Pulmonary artery endothelial cell (primary cell): Measurements from ENCODE around the gene NMUR1. TPM values are rescaled to one million over a fixed set of nuclear protein-coding genes. Genes with fewer than 3 reads are reported as not detected.

Experiments
- DNase-seq: peaks from one replicate; pipeline ENCODE4 v3.0.0-alpha.2; 2011; ENCODE audit warnings: low read depth, low spot score
- total RNA-seq: library from RNA; depleted of rRNA; stranded (reverse); fragments of >200 nt; gene quantifications from 2 replicates; pipeline ENCODE4 v1.2.3, GENCODE V29; 2014

Gene NMUR1
- total RNA-seq, 1 donor from 2014 or later: not detected

- DNase-seq: no peak
Observed at GRCh38 chr2:231554327-231554726, 24.1 kb upstream of the NMUR1 start.

GRCh38 chr2:231552752-231553151, 22.5 kb upstream of the NMUR1 start:
- no peak for DNase-seq

- no peak for DNase-seq
Observed at GRCh38 chr2:231549446-231550239, 19.4 kb upstream of the NMUR1 start.

- DNase-seq: no peak
Observed at GRCh38 chr2:231548752-231549151, 18.5 kb upstream of the NMUR1 start.

GRCh38 chr2:231547315-231548110, 17.3 kb upstream of the NMUR1 start:
- no peak for DNase-seq

- no peak for DNase-seq
Observed at GRCh38 chr2:231546014-231546715, 15.9 kb upstream of the NMUR1 start.

GRCh38 chr2:231545105-231545902, 15.1 kb upstream of the NMUR1 start:
- no peak for DNase-seq

GRCh38 chr2:231542136-231542535, 11.9 kb upstream of the NMUR1 start:
- DNase-seq: no peak

- no peak for DNase-seq
Observed at GRCh38 chr2:231541645-231542044, 11.4 kb upstream of the NMUR1 start.

- DNase-seq: no peak
Observed at GRCh38 chr2:231539991-231540390, 9.7 kb upstream of the NMUR1 start.

GRCh38 chr2:231535961-231536360, 5.7 kb upstream of the NMUR1 start:
- no peak for DNase-seq

- DNase-seq: no peak
Observed at GRCh38 chr2:231533777-231534125, 3.5 kb upstream of the NMUR1 start.

GRCh38 chr2:231533086-231533776, 3.0 kb upstream of the NMUR1 start:
- no peak for DNase-seq

- no peak for DNase-seq
Observed at GRCh38 chr2:231532756-231533035, 2.5 kb upstream of the NMUR1 start.

- DNase-seq: no peak
Observed at GRCh38 chr2:231531883-231532755, 1.9 kb upstream of the NMUR1 start.

GRCh38 chr2:231531466-231531865, 1.2 kb upstream of the NMUR1 start:
- DNase-seq: no peak

- DNase-seq: no peak
Observed at GRCh38 chr2:231528636-231529030, 1.6 kb downstream of the NMUR1 start.

- no peak for DNase-seq
Observed at GRCh38 chr2:231527955-231528635, 2.1 kb downstream of the NMUR1 start.

- no peak for DNase-seq
Observed at GRCh38 chr2:231527091-231527395, 3.2 kb downstream of the NMUR1 start.
